Endothelial cell (in vitro differentiated cells): ENCODE results near the gene MAP4. TPM values are rescaled to one million over a fixed set of nuclear protein-coding genes. Genes with fewer than 3 reads are reported as not detected.
A peak's percentile ranks its signal among the peaks of the same experiment; 100 is the strongest.

Experiments used
- DNase-seq: peaks from one replicate; pipeline ENCODE4 v3.0.0; 2021; ENCODE audit warnings: low spot score
- H3K27ac Mint-ChIP-seq: one replicate; pipeline ENCODE4 v1.8.0; 2021; ENCODE audit warnings: mixed read lengths, inconsistent platforms; ENCODE audit not compliant: unreplicated experiment
- H3K27me3 Mint-ChIP-seq: one replicate; pipeline ENCODE4 v1.8.0; 2021; ENCODE audit warnings: mild to moderate bottlenecking, moderate library complexity, mixed read lengths, inconsistent platforms; ENCODE audit not compliant: unreplicated experiment
- H3K36me3 Mint-ChIP-seq: one replicate; pipeline ENCODE4 v1.8.0; 2021; ENCODE audit warnings: mild to moderate bottlenecking, low read depth, mixed read lengths, inconsistent platforms; ENCODE audit not compliant: unreplicated experiment
- H3K4me1 Mint-ChIP-seq: one replicate; pipeline ENCODE4 v1.8.0; 2021; ENCODE audit warnings: mild to moderate bottlenecking, mixed read lengths, inconsistent platforms; ENCODE audit not compliant: unreplicated experiment
- H3K4me3 Mint-ChIP-seq: one replicate; pipeline ENCODE4 v1.8.0; 2021; ENCODE audit warnings: mild to moderate bottlenecking, mixed read lengths, inconsistent platforms; ENCODE audit not compliant: unreplicated experiment
- H3K9me3 Mint-ChIP-seq: one replicate; pipeline ENCODE4 v1.8.0; 2021; ENCODE audit warnings: mixed read lengths, inconsistent platforms; ENCODE audit not compliant: unreplicated experiment
- CTCF ChIP-seq: fragments of 200-600 bp; sonication (generic); IDR thresholded peaks from one replicate; pipeline ENCODE4 v1.5.0; 2021; ENCODE audit warnings: antibody characterized with exemption; ENCODE audit not compliant: unreplicated experiment
- total RNA-seq: library from RNA; stranded (reverse); fragmentation: NEBNext Ultra II Directional; extraction: Animal tissue kit (Norgen Biotek cat#: 25700); gene quantifications from one replicate; pipeline ENCODE4 v1.2.1, GENCODE V29; 2021; ENCODE audit not compliant: unreplicated experiment

The MAP4 gene
- total RNA-seq, 1 donor from 2014 or later, result 155 TPM

GRCh38 chr3:47865192-47865591 is 151.0 kb downstream of the MAP4 start:
- DNase-seq, result no peak
- H3K4me3 Mint-ChIP-seq, result no peak overlapping the region
- H3K27me3 Mint-ChIP-seq, result peaks cover 6% of the 10 kb centered on the region
- H3K27ac Mint-ChIP-seq, result no peak overlapping the region
- H3K9me3 Mint-ChIP-seq, result no peaks in the 10 kb centered on the region
- no peak for TF ChIP-seq CTCF
- peaks cover 9% of the 10 kb centered on the region for H3K4me1 Mint-ChIP-seq
- peaks cover 39% of the 10 kb centered on the region for H3K36me3 Mint-ChIP-seq

GRCh38 chr3:47863391-47864128 is 152.7 kb downstream of the MAP4 start:
- peaks cover 36% of the 10 kb centered on the region for H3K36me3 Mint-ChIP-seq
- H3K9me3 Mint-ChIP-seq, result no peaks in the 10 kb centered on the region
- H3K4me3 Mint-ChIP-seq, result peak overlapping the region; percentile 31
- H3K27ac Mint-ChIP-seq, result no peak overlapping the region
- no peak for DNase-seq
- no peak for TF ChIP-seq CTCF
- H3K4me1 Mint-ChIP-seq, result peaks cover 9% of the 10 kb centered on the region
- peaks cover 2% of the 10 kb centered on the region for H3K27me3 Mint-ChIP-seq

GRCh38 chr3:47859956-47860605 is 156.1 kb downstream of the MAP4 start:
- H3K36me3 Mint-ChIP-seq, result peaks cover 37% of the 10 kb centered on the region
- peaks cover under 1% of the 10 kb centered on the region for H3K4me1 Mint-ChIP-seq
- H3K4me3 Mint-ChIP-seq, result no peak overlapping the region
- no peaks in the 10 kb centered on the region for H3K9me3 Mint-ChIP-seq
- no peak overlapping the region for H3K27ac Mint-ChIP-seq
- H3K27me3 Mint-ChIP-seq, result peaks cover 9% of the 10 kb centered on the region
- DNase-seq, result no peak
- TF ChIP-seq CTCF, result no peak

- Mint-ChIP-seq H3K36me3 (peaks cover 43% of the 10 kb centered on the region), H3K27ac (no peak overlapping the region), H3K27me3 (peaks cover 9% of the 10 kb centered on the region), H3K4me3 (no peak overlapping the region), H3K9me3 (no peaks in the 10 kb centered on the region), H3K4me1 (no peaks in the 10 kb centered on the region)
- DNase-seq, result no peak
- no peak for TF ChIP-seq CTCF
These were observed 159.1 kb downstream of the MAP4 start for GRCh38 chr3:47857151-47857550.

- DNase-seq, result no peak
- Mint-ChIP-seq H3K27me3 (peaks cover 9% of the 10 kb centered on the region), H3K36me3 (peaks cover 43% of the 10 kb centered on the region), H3K4me3 (peak overlapping the region; percentile 32), H3K9me3 (no peaks in the 10 kb centered on the region), H3K27ac (no peak overlapping the region), H3K4me1 (no peaks in the 10 kb centered on the region)
- no peak for TF ChIP-seq CTCF
These were observed 159.5 kb downstream of the MAP4 start for GRCh38 chr3:47856669-47857068.
